ENCODE results near the gene COL4A2. TPM values are rescaled to one million over a fixed set of nuclear protein-coding genes. Genes with fewer than 3 reads are reported as not detected.

The COL4A2 gene
- total and polyA plus RNA-seq, 2 donors, result 465 to 488 TPM

- H3K27ac ChIP-seq (ENCODE audit: low read depth), result no peak overlapping the region
- H3K4me3 ChIP-seq (ENCODE audit: low read depth, low read length), result no peak overlapping the region
- no peaks in the 10 kb centered on the region for H3K4me1 ChIP-seq (ENCODE audit: insufficient read depth)
- H3K36me3 ChIP-seq (ENCODE audit: insufficient read depth), result no peaks in the 10 kb centered on the region
- 73% methylated on average over 13 of the region's 13 CpGs for WGBS
- no peak for DNase-seq (ENCODE audit: extremely low spot score)
Observed at GRCh38 chr13:110353339-110353977, 46.4 kb downstream of the COL4A2 start.

- Histone ChIP-seq H3K27ac (ENCODE audit: low read depth) (no peak overlapping the region), H3K4me1 (ENCODE audit: insufficient read depth) (no peaks in the 10 kb centered on the region)
Observed at GRCh38 chr13:110354123-110354627, 47.1 kb downstream of the COL4A2 start.

GRCh38 chr13:110354715-110355473 is 47.8 kb downstream of the COL4A2 start:
- Histone ChIP-seq H3K27ac (ENCODE audit: low read depth) (no peak overlapping the region), H3K36me3 (ENCODE audit: insufficient read depth) (no peaks in the 10 kb centered on the region), H3K4me3 (ENCODE audit: low read depth, low read length) (no peak overlapping the region), H3K4me1 (ENCODE audit: insufficient read depth) (no peaks in the 10 kb centered on the region)
- 80% methylated on average over 5 of the region's 5 CpGs for WGBS
- no peak for DNase-seq (ENCODE audit: extremely low spot score)

More at GRCh38 chr13:110354123-110354627, 47.1 kb downstream of the COL4A2 start:
- Histone ChIP-seq H3K4me3 (ENCODE audit: low read depth, low read length) (no peak overlapping the region), H3K36me3 (ENCODE audit: insufficient read depth) (no peaks in the 10 kb centered on the region)
- WGBS, result 37% methylated on average over 6 of the region's 6 CpGs
- DNase-seq (ENCODE audit: extremely low spot score), result no peak

- DNase-seq (ENCODE audit: extremely low spot score), result no peak
- Histone ChIP-seq H3K4me1 (ENCODE audit: insufficient read depth) (no peaks in the 10 kb centered on the region), H3K4me3 (ENCODE audit: low read depth, low read length) (no peak overlapping the region), H3K36me3 (ENCODE audit: insufficient read depth) (no peaks in the 10 kb centered on the region), H3K27ac (ENCODE audit: low read depth) (no peak overlapping the region)
- WGBS, result 72% methylated on average over 12 of the region's 12 CpGs
Observed at GRCh38 chr13:110356362-110356761, 49.3 kb downstream of the COL4A2 start.

- no peak for DNase-seq (ENCODE audit: extremely low spot score)
- Histone ChIP-seq H3K4me3 (ENCODE audit: low read depth, low read length) (no peak overlapping the region), H3K36me3 (ENCODE audit: insufficient read depth) (no peaks in the 10 kb centered on the region), H3K27ac (ENCODE audit: low read depth) (no peak overlapping the region), H3K4me1 (ENCODE audit: insufficient read depth) (no peaks in the 10 kb centered on the region)
- WGBS, result 96% methylated on average over 4 of the region's 4 CpGs
Observed at GRCh38 chr13:110358381-110358780, 51.3 kb downstream of the COL4A2 start.

- no peak for DNase-seq (ENCODE audit: extremely low spot score)
- Histone ChIP-seq H3K4me3 (ENCODE audit: low read depth, low read length) (no peak overlapping the region), H3K36me3 (ENCODE audit: insufficient read depth) (no peaks in the 10 kb centered on the region), H3K27ac (ENCODE audit: low read depth) (no peak overlapping the region), H3K4me1 (ENCODE audit: insufficient read depth) (no peaks in the 10 kb centered on the region)
- 36% methylated on average over 7 of the region's 7 CpGs for WGBS
Observed at GRCh38 chr13:110359840-110360301, 52.8 kb downstream of the COL4A2 start.

- Histone ChIP-seq H3K36me3 (ENCODE audit: insufficient read depth) (no peaks in the 10 kb centered on the region), H3K4me3 (ENCODE audit: low read depth, low read length) (no peak overlapping the region), H3K27ac (ENCODE audit: low read depth) (no peak overlapping the region), H3K4me1 (ENCODE audit: insufficient read depth) (no peaks in the 10 kb centered on the region)
- DNase-seq (ENCODE audit: extremely low spot score), result no peak
- 68% methylated on average over 11 of the region's 11 CpGs for WGBS
Observed at GRCh38 chr13:110360598-110360997, 53.5 kb downstream of the COL4A2 start.

- no peaks in the 10 kb centered on the region for H3K4me1 ChIP-seq (ENCODE audit: insufficient read depth)
- no peaks in the 10 kb centered on the region for H3K36me3 ChIP-seq (ENCODE audit: insufficient read depth)
- 27% methylated on average over 10 of the region's 10 CpGs for WGBS
- H3K4me3 ChIP-seq (ENCODE audit: low read depth, low read length), result no peak overlapping the region
- DNase-seq (ENCODE audit: extremely low spot score), result no peak
- H3K27ac ChIP-seq (ENCODE audit: low read depth), result no peak overlapping the region
Observed at GRCh38 chr13:110361365-110361911, 54.4 kb downstream of the COL4A2 start.

GRCh38 chr13:110363010-110363409 is 55.9 kb downstream of the COL4A2 start:
- Histone ChIP-seq H3K27ac (ENCODE audit: low read depth) (no peak overlapping the region), H3K4me1 (ENCODE audit: insufficient read depth) (no peaks in the 10 kb centered on the region), H3K36me3 (ENCODE audit: insufficient read depth) (no peaks in the 10 kb centered on the region), H3K4me3 (ENCODE audit: low read depth, low read length) (no peak overlapping the region)
- 69% methylated on average over 8 of the region's 8 CpGs for WGBS
- DNase-seq (ENCODE audit: extremely low spot score), result no peak

DNA sequence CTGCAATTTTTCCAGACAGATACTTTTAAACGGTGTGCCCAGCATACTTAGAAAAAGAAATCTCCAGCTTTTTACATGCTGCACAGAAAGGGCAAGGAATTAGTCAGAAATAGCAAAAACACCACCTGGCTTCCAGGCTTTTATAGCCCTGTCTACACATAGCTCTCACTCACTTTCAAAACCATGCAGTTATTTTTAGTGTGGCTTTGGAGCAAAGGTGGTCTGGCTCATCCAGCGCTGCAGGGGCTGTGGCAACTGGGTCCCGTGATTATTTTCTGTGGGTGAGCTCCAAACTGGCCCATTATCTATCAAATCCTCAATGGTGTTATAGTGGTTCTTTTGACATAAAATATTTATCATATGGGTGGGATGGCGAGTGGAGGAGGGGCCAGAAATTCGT is 57.0 kb downstream of the COL4A2 start:
- H3K4me3 ChIP-seq (ENCODE audit: low read depth, low read length), result no peak overlapping the region
- H3K4me1 ChIP-seq (ENCODE audit: insufficient read depth), result no peaks in the 10 kb centered on the region
- 64% methylated on average over 5 of the region's 5 CpGs for WGBS
- no peaks in the 10 kb centered on the region for H3K36me3 ChIP-seq (ENCODE audit: insufficient read depth)
- H3K27ac ChIP-seq (ENCODE audit: low read depth), result no peak overlapping the region
- no peak for DNase-seq (ENCODE audit: extremely low spot score)

DNA sequence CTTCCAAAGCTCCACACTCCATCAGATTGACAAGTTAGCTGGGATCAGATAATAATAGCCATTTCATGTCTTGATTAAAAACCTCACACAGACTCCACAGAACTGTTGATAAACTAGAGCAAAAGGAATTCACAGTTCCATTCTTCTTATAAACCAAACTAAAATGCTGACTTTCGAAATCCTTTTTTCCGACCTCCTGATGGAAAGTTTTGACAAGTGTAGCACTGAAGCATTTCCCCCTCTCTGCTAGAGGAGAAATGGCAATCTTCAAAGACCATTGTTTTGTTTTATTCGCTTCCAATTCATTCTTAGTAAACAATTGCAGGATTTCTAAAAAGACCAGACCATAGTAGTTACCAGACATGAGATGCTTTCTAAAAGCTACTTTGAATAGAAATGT is 58.8 kb downstream of the COL4A2 start:
- DNase-seq (ENCODE audit: extremely low spot score), result no peak
- Histone ChIP-seq H3K4me1 (ENCODE audit: insufficient read depth) (no peaks in the 10 kb centered on the region), H3K27ac (ENCODE audit: low read depth) (no peak overlapping the region), H3K36me3 (ENCODE audit: insufficient read depth) (no peaks in the 10 kb centered on the region), H3K4me3 (ENCODE audit: low read depth, low read length) (no peak overlapping the region)
- WGBS, result 87% methylated on average over 3 of the region's 3 CpGs

- no peaks in the 10 kb centered on the region for H3K4me1 ChIP-seq (ENCODE audit: insufficient read depth)
- no peaks in the 10 kb centered on the region for H3K36me3 ChIP-seq (ENCODE audit: insufficient read depth)
- 87% methylated on average over 3 of the region's 3 CpGs for WGBS
- no peak overlapping the region for H3K27ac ChIP-seq (ENCODE audit: low read depth)
- no peak for DNase-seq (ENCODE audit: extremely low spot score)
- no peak overlapping the region for H3K4me3 ChIP-seq (ENCODE audit: low read depth, low read length)
Observed at GRCh38 chr13:110366733-110367132, 59.6 kb downstream of the COL4A2 start.

DNA sequence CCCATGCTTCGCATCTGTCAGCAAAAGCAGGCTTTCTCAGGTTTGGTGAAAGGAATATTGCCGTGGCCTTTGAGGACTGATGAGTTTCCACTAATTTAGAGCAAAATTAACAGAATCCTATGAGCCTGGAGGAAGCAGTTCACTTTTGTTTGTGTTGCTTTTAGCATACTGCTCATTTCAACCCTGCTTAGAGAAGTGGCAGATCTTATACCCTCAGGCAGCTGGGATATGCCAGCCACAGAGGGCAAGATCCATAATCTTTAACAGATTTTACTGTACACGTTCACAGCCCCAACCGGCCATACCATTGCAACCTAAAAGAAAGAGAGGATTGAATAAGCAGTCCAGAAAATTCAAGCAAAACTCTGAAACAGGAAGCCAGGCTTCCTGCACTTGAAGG is 60.5 kb downstream of the COL4A2 start:
- H3K36me3 ChIP-seq (ENCODE audit: insufficient read depth), result no peaks in the 10 kb centered on the region
- no peak overlapping the region for H3K4me3 ChIP-seq (ENCODE audit: low read depth, low read length)
- H3K4me1 ChIP-seq (ENCODE audit: insufficient read depth), result no peaks in the 10 kb centered on the region
- no peak for DNase-seq (ENCODE audit: extremely low spot score)
- no peak overlapping the region for H3K27ac ChIP-seq (ENCODE audit: low read depth)
- 65% methylated on average over 4 of the region's 4 CpGs for WGBS

DNA sequence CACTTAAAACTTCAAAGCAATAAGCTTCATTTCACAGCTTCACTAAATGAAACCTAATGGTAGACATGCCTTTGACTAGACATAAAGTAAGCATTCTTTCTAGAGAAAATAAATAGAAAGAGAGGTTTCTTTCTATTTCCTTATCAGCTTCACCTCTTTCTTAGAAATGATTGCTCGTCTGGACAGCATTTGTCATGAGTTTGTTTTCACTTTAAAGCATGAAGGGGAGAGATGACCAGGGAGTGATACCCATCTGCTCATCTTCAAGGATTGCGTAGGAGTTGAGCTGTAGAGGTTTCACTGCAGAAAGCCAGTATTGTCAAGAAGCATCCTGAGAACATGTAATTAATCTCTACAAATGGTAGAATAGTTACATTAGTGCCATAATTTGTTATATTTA is 61.3 kb downstream of the COL4A2 start:
- WGBS, result 83% methylated on average over 2 of the region's 2 CpGs
- Histone ChIP-seq H3K4me1 (ENCODE audit: insufficient read depth) (no peaks in the 10 kb centered on the region), H3K36me3 (ENCODE audit: insufficient read depth) (no peaks in the 10 kb centered on the region), H3K27ac (ENCODE audit: low read depth) (no peak overlapping the region), H3K4me3 (ENCODE audit: low read depth, low read length) (no peak overlapping the region)
- no peak for DNase-seq (ENCODE audit: extremely low spot score)

Data from urinary bladder (tissue), 4 donors.